Pulmonary artery endothelial cell (primary cell): Measurements from ENCODE around the gene LPGAT1. TPM values are rescaled to one million over a fixed set of nuclear protein-coding genes. Genes with fewer than 3 reads are reported as not detected.
"Not testable (repeated sequence)": the region's sequence is repeated elsewhere in the genome, so short reads cannot be mapped to it uniquely, and the experiment has no call there.

ENCODE experiments used
- DNase-seq: peaks from one replicate; pipeline ENCODE4 v3.0.0-alpha.2; 2011; ENCODE audit warnings: low read depth, low spot score
- total RNA-seq: library from RNA; depleted of rRNA; stranded (reverse); fragments of >200 nt; gene quantifications from 2 replicates; pipeline ENCODE4 v1.2.3, GENCODE V29; 2014

Gene LPGAT1
- total RNA-seq, 1 donor from 2014 or later, result 36.3 TPM

GRCh38 chr1:211735208-211736170, 95.1 kb downstream of the LPGAT1 start:
- no peak for DNase-seq

DNA sequence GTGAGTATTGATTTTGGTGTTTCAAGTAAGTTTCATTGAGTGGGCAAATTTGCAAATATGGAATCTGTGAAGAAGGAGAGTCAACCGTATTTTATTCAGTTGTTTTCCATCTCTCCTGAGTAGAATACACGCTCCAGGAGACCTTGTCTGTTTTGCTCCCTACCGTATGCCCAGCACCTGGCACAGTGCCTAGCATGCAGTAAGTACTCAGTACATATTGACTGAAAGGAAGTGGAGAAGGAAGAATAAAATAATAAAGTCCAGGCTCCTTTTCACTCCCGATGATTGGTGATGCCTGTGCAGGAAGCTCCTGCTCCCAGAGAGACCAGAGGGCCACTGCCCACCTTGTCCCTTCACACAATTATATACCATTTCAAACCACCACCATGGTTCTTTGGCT, 95.8 kb downstream of the LPGAT1 start:
- no peak for DNase-seq

GRCh38 chr1:211734359-211734758, 96.2 kb downstream of the LPGAT1 start:
- no peak for DNase-seq

- DNase-seq, result no peak
Measured at GRCh38 chr1:211732293-211732980, 98.1 kb downstream of the LPGAT1 start.

- no peak for DNase-seq
Measured at GRCh38 chr1:211731456-211732292, 98.9 kb downstream of the LPGAT1 start.

DNA sequence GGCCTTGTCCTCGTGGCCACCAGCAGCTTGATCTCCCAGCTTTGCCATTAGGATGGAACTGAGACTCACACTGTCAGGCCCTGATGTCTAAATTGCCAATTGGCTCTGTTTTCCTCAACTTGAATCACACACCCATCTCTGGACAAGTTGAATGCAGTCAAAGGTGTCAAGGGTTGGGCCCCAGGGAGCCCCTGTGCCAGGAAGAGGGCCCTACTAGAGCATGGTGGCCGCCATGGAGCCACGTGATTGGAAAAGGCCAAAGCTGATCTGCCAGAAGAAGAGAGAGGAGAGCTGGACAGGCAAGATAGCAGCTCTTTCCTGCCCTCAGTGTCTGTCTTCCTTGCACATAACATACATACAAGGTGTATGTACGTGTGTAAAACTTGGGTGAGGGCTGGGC, 100.2 kb downstream of the LPGAT1 start:
- DNase-seq, result no peak

DNA sequence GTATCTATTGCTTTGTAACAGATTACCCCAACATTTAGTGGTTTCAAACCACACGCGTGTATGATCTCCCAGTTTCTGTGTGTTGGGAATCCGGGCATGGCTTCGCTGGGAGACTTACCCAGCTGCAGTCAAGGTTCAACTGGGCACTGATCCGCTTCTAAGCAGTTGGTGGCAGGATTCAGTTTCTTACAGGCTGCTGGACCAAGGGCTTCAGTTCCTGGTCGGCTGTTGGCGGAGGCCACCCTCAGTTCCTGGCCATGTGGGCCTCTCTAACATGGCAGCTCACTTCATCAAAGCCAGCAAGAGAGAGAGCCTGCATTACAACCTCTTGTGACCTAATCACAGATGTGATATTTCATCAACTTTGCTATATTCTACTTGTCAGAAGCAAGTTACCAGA, 101.3 kb downstream of the LPGAT1 start:
- no peak for DNase-seq

DNA sequence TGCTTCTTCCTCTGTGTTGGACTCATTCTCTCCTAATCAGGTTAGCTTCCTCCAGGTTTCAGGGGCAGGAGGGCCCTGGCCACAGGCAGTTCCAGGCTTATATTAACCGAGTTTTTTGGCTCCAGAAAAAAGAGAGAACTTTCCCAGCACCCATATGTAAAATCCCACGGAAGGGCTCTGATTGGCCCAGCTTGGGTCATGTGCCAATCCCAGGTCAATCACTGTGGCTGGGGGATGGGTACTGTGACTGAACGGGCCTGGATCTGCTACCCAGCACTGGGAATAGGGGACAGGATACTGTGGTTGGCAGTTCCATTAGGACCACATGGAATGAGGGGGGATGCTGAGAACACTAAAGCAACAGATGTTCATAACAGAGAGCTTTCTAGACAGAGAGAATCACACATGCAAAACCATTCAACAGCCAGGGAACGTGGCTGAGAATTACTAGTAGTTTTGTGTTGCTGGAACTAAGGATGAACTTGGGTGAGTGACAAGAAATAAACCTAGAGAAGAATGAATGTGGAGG, 104.0 kb downstream of the LPGAT1 start:
- no peak for DNase-seq

GRCh38 chr1:211724687-211725196, 105.8 kb downstream of the LPGAT1 start:
- DNase-seq, result no peak

DNA sequence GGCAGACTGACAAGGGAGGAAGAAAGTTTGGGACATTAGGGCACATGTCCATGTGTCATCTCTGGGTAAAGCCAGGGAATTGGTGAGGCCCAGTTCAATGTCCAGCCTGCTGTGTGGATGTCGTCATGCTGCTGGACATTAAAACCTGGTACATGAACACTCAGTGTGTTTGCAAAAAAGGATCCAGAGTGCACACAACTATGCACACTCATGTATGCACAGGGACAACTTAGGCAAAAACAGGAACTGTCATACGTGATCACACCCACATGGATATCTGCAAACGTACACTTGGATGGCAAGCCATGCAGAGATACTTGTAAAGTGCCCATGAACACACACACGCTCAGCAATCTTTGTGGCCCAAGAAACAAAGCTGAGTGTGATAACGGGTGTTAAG, 107.3 kb downstream of the LPGAT1 start:
- DNase-seq, result no peak

DNA sequence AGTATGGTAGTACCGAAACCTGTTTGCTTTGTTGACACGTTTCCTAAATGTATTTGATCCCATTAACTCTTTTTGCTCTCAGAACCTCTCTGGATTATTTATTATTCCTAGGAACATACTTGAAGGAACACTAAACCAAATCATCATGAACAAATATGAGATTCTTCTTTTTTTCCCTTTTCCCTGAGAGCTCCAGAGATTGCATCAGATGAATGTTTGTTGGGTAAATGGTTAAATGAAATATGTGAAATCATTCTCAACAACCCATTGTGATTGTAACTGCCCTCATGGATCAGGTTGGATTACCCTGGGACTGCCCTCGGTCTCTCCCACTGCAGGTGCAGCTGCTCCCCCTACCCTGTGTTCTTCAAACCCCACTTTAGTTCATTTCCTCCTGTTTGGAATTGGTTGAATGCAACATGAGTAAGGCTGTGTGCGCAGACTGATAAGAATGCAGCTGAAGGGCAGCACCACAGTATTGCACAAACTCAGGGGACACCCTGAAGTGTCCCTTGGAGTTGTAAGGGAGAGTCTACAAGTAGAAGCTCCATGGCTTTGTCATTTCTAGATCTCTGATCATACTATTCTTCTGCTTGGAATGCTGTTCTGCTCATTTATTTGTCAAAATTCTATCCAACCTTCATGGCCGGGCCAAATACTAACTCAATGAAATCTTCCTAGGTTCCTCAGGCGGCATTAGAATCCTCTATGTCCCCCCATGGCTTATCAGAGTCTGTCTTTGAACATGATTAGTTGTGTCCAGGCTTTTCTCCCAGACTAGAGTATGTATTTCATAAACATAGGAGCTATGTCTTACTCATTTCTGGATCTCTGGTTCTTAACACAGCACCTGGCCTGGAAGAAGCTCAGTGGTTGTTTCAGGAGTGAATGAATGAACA, 108.0 kb downstream of the LPGAT1 start:
- DNase-seq, result no peak

- DNase-seq, result not testable (repeated sequence)
Measured at GRCh38 chr1:211716555-211716954, 114.0 kb downstream of the LPGAT1 start.

- DNase-seq, result no peak
Measured at GRCh38 chr1:211715971-211716370, 114.6 kb downstream of the LPGAT1 start.

GRCh38 chr1:211714154-211714553, 116.4 kb downstream of the LPGAT1 start:
- no peak for DNase-seq

DNA sequence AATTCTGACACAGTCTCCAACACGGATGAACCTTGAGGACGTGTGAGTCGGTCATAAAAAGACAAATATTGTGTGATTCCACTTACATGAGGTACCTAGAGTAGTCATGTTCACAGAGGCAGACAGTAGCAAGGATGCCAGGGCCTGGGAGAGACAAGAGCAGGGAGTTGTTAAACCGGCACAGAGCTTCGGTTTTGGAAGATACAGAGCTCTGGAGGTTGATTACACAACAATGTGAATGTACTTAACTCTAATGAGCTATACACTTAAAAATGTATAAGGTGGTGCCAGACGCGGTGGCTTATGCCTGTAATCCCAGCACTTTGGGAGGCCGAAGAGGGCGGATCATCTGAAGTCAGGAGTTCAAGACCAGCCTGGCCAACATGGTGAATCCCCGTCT, 117.3 kb downstream of the LPGAT1 start:
- no peak for DNase-seq

DNA sequence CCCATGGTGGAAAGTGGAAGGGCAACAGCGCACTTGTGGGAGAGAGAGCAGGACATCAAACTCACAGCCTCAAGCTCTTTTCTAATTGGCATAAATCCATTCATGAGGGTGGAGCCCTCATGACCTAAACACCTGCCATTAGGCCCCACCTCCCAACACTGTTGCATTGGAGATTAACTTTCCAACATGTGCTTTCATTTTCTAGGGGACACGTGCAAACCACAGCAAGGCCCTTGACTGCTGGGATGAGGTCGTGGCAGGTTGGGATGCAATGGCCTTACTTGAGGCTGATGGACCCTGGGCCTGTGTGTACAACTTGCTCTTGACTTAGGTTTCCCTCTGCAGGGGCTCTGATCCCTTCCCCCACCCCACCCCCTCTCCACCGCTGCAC, 119.3 kb downstream of the LPGAT1 start:
- DNase-seq, result no peak

GRCh38 chr1:211710566-211711314, 119.8 kb downstream of the LPGAT1 start:
- DNase-seq, result no peak

DNA sequence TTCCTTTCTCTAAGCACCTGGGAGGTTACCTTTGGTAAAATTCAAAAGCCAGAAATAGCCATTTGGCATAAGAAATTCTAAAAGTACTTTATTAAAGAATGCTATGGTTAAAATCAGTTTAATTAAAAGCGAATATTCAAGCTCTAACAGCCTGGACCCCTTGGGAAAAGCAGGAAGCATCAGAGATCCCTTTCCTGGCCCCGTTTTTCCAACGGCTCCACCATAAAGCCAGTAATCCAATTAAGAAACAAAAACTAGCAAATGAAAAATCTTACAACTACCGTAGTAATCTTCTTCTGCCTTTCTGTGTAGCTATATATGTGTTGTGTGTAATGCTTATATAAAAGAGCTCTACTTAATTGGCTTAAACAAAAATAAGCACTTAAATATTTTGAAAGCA, 121.6 kb downstream of the LPGAT1 start:
- DNase-seq, result no peak

DNA sequence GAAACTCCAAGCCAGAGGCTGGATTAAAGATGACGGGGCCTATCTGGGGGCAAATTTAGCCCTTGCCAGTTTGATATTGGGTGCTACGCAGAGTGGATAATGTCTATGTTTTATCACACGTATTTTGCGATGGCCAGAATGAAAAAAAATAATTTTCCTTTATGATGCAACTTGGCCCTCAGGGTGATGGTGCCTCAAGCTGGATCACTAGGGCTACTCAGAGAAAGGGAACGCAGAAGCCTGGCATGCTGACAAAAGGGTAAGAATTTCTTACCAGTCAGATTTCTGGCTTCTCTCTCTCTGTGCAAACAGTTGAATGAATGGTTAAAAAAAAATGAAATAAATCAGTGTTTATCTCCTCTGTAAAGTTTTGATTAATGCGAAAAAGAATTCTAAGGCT, 122.6 kb downstream of the LPGAT1 start:
- DNase-seq, result no peak
